Spleen (tissue), 11 donors: ENCODE results near the gene PRKAG1. TPM values are rescaled to one million over a fixed set of nuclear protein-coding genes. Genes with fewer than 3 reads are reported as not detected.

Source experiments
- DNase-seq: peaks from one replicate; pipeline ENCODE4 v3.0.0-alpha.2; 2020
- H3K27ac ChIP-seq, 8 donors: fragments of 200-600 bp; sonication (generic) in 7 of 8; 1 replicate in 4 of 8; 2 replicates in 4 of 8; pipeline versions ENCODE4 v1.5.0 to v1.8.0; 2016 to 2021; ENCODE audit warnings: inconsistent platforms in 4 of 8, mild to moderate bottlenecking in 4 of 8, moderate library complexity in 1 of 8
- H3K27me3 ChIP-seq, 7 donors: fragments of 200-600 bp; sonication (generic) in 6 of 7; replicated peaks in 1 of 7; 1 replicate in 4 of 7; 2 replicates in 3 of 7; pipeline versions ENCODE4 v1.5.0 to v1.8.0; 2016 to 2021; ENCODE audit warnings: inconsistent platforms in 3 of 7, mild to moderate bottlenecking in 1 of 7
- H3K36me3 ChIP-seq, 6 donors: fragments of 200-600 bp; sonication (generic) in 5 of 6; 1 replicate in 4 of 6; 2 replicates in 2 of 6; pipeline versions ENCODE4 v1.5.0 to v1.8.0; 2016 to 2021; ENCODE audit warnings: inconsistent platforms in 2 of 6
- H3K4me1 ChIP-seq, 6 donors: fragments of 200-600 bp; sonication (generic) in 5 of 6; 1 replicate in 3 of 6; 2 replicates in 3 of 6; pipeline versions ENCODE4 v1.5.0 to v1.8.0; 2016 to 2021; ENCODE audit warnings: inconsistent platforms in 3 of 6
- H3K4me3 ChIP-seq, 8 donors: fragments of 200-600 bp; sonication (generic) in 7 of 8; 1 replicate in 4 of 8; 2 replicates in 4 of 8; pipeline versions ENCODE4 v1.5.0 to v1.8.0; 2016 to 2021; ENCODE audit warnings: inconsistent platforms in 4 of 8, mild to moderate bottlenecking in 4 of 8, moderate library complexity in 2 of 8
- H3K9me3 ChIP-seq, 8 donors: fragments of 200-600 bp; sonication (generic) in 7 of 8; 1 replicate in 4 of 8; 2 replicates in 4 of 8; pipeline versions ENCODE4 v1.5.0 to v1.8.0; 2016 to 2021; ENCODE audit warnings: inconsistent platforms in 4 of 8
- POLR2A ChIP-seq, 3 donors: fragments of 450-650 bp; IDR thresholded peaks; one replicate each; pipeline ENCODE4 v1.5.1; 2017; ENCODE audit warnings: antibody characterized with exemption in 3 of 3, mild to moderate bottlenecking in 1 of 3
- POLR2AphosphoS5 ChIP-seq, 3 donors: sonication (generic); formaldehyde crosslinking; IDR thresholded peaks; one replicate each; pipeline ENCODE4 v1.5.1; 2017; ENCODE audit warnings: antibody characterized with exemption in 3 of 3
- WGBS, 5 donors: extraction: QIAGEN DNeasy Blood & Tissue Kit in 3 of 5; methylation state at CpG; one replicate each; pipeline versions ENCODE4 v1.1.5 to v1.1.7; 2013 to 2018; 5-methylcytosine and 5-hydroxymethylcytosine counted together
- intact Hi-C: fragments of 100-400 bp; cut with DNase I; formaldehyde crosslinking; loops from one replicate; pipeline ENCODE4 v1.15.0; 2023; ENCODE audit warnings: low total_unique reads
- polyA plus RNA-seq, 3 donors: library from polyadenylated mRNA; stranded (reverse); fragments of 200-250 nt; gene quantifications; one replicate each; pipeline ENCODE4 v1.2.1, GENCODE V29; 2013
- total RNA-seq, 7 donors: library from RNA; depleted of rRNA in 3 of 7; stranded (reverse); fragments of >200 nt in 3 of 7; fragmentation: NEBNext Ultra II Directional in 4 of 7; extraction: Animal tissue kit (Norgen Biotek cat#: 25700) in 4 of 7; gene quantifications; one replicate each; pipeline versions ENCODE4 v1.1.0 to v1.2.1, GENCODE V29; 2016 to 2021
- TF ChIP-seq, protein P1 (sequence below), 11 experiments: fragments of 200-600 bp in 7 of 11; fragments of 450-650 bp in 4 of 11; sonication (generic) in 4 of 11; IDR thresholded peaks in 8 of 11; conservative IDR thresholded peaks in 3 of 11; 1 replicate in 7 of 11; 2 replicates in 4 of 11; pipeline versions ENCODE4 v1.4.0 to v1.8.0; 2016 to 2021; ENCODE audit warnings: antibody characterized with exemption in 11 of 11, inconsistent platforms in 4 of 11, mild to moderate bottlenecking in 1 of 11
- donor health status: healthy with polysubstance abuse.
- donor health status: DM: no; HTN: no; CAD: no; lungs with moderate emphysema.
- donor health status: DM: no; HTN: no; CAD: no.
- donor health status: Bipolar disorder and iron deficiency.
- donor health status: healthy.
- donor health status: DM: no; HTN: no; CAD: no.
- donor health status: DM: yes; HTN: yes; CAD: no.

The PRKAG1 gene
- total and polyA plus RNA-seq, 10 donors: 34.1 to 47.2 (median 43.1) TPM

- 1 to 3% (median 2%) methylated on average over 35 to 48 of the region's 48 CpGs for WGBS, 5 donors
- Histone ChIP-seq H3K27ac (peak overlapping the region in 1 of 8 donors; percentile 8), H3K9me3 (no peaks in the 10 kb centered on the region), H3K4me3 (peak overlapping the region; percentile 39 to 70 (median 56)), H3K4me1 (peaks cover 29 to 58% (median 48%) of the 10 kb centered on the region in 6 donors), H3K27me3 (peaks cover 8 to 79% (median 54%) of the 10 kb centered on the region in 7 donors), H3K36me3 (peaks cover 0 to 38% (median 30%) of the 10 kb centered on the region in 6 donors)
- TF ChIP-seq POLR2AphosphoS5 (IDR thresholded peaks at IDR 0.05) (no peak), POLR2A (IDR thresholded peaks at IDR 0.05) (no peak)
- TF ChIP-seq, protein P1, sequence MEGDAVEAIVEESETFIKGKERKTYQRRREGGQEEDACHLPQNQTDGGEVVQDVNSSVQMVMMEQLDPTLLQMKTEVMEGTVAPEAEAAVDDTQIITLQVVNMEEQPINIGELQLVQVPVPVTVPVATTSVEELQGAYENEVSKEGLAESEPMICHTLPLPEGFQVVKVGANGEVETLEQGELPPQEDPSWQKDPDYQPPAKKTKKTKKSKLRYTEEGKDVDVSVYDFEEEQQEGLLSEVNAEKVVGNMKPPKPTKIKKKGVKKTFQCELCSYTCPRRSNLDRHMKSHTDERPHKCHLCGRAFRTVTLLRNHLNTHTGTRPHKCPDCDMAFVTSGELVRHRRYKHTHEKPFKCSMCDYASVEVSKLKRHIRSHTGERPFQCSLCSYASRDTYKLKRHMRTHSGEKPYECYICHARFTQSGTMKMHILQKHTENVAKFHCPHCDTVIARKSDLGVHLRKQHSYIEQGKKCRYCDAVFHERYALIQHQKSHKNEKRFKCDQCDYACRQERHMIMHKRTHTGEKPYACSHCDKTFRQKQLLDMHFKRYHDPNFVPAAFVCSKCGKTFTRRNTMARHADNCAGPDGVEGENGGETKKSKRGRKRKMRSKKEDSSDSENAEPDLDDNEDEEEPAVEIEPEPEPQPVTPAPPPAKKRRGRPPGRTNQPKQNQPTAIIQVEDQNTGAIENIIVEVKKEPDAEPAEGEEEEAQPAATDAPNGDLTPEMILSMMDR (IDR thresholded peaks at IDR 0.05 in 8 of 11, conservative IDR thresholded peaks at IDR 0.05 in 3 of 11): no peak
- intact Hi-C loops: no loop called here
- DNase-seq: peak; percentile 79
These were observed 19.9 kb downstream of the PRKAG1 start for GRCh38 chr12:48998497-48999353.

DNA sequence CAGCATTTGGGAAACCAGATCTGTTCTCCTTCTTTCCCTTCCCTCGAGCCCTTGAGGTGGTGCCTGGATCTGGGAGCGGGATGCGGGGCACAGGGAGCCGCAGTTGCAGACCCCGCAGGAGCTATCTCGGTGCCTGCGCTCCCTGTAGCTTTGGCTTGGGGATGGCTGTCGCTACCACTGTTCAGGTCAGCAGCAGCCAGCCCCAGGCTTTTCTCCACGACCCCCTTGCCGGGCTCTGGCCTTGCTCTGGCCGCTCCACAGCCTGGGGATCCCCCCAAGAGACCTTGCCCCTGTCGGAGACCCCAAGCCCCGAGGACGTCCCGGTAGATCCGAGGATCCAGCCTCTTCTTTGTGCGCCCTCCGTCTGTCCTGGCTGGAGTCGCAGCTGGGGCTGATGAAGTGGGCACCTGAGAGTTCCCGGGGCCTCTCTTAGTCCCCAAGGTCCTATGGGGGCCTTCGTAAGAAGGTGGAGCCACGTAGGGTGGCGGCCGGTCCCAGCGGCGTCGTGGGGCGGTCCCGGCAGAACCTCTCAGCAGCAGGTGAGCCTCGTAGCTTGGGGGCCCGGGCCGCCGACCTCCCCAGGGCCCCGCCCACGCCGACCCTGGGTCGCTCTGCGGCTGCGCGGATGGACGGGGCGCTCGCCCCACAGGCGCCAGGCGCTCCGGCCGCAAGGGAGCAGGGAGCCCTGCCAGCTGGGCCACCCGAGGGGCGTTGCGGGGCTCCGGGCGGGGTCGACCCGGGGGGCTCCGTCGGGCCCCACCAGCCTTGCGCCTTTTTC is 20.7 kb downstream of the PRKAG1 start:
- Histone ChIP-seq H3K9me3 (no peaks in the 10 kb centered on the region), H3K4me1 (peaks cover 29 to 58% (median 48%) of the 10 kb centered on the region in 6 donors), H3K27ac (peak overlapping the region in 1 of 8 donors; percentile 8), H3K4me3 (peak overlapping the region; percentile 39 to 70 (median 56)), H3K27me3 (peaks cover 8 to 87% (median 60%) of the 10 kb centered on the region in 7 donors), H3K36me3 (peaks cover 0 to 30% (median 22%) of the 10 kb centered on the region in 6 donors)
- DNase-seq: peak; percentile 84
- TF ChIP-seq POLR2AphosphoS5 (IDR thresholded peaks at IDR 0.05) (peak in 1 of 3 donors; percentile 38), POLR2A (IDR thresholded peaks at IDR 0.05) (no peak)
- TF ChIP-seq, protein P1 (IDR thresholded peaks at IDR 0.05 in 8 of 11, conservative IDR thresholded peaks at IDR 0.05 in 3 of 11): no peak
- WGBS, 5 donors: 2 to 8% (median 3%) methylated on average over 15 to 57 of the region's 57 CpGs
- intact Hi-C loops: no loop called here

DNA sequence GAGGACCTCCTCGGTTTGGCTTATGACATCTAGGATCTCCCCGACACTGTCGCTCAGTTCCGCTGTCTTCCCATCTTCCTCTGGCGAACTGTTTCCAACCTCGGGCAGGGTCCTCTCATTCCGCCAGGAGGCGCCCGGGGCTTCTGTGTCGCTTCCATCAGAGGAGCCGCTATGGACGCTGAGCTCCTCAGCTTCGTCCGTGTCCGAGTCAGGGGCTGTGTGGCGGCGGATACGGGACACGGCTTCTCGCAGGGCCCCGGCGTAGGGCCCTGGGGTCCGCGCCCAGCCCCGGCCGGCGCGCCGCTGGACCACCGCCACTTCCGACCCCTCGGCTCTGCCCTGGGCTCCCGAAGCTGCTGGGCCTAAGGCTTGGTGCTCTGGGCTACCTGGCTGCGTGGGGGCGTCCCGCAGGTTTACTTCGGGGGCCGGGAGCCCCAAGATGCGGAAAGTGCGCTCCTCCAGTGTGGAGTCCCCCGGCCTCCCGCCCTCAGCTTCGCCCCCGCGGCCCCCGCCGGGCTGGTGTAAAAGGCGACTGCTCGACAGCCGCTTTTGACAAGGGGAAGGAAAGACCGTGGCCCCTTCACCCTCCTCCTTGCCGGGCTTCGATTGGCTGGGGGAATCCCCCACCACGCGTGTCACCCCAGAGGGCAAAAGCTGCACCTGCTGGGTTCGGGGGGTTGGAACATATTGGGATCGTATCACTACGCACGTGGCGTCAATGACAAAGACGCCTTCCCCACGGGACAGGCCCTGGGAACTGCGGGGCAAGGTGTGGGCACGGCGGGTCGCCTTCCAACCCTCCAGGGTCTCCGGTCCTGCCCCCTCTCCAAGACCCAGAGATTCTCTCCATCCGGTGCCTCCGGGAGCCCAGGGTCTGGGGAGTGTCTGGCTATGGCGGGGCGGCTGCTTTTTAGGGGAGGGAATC is 21.5 kb downstream of the PRKAG1 start:
- WGBS, 5 donors: 3 to 6% (median 3%) methylated on average over 31 to 71 of the region's 71 CpGs
- Histone ChIP-seq H3K36me3 (peaks cover 0 to 22% (median 14%) of the 10 kb centered on the region in 6 donors), H3K9me3 (no peaks in the 10 kb centered on the region), H3K4me1 (peaks cover 29 to 58% (median 48%) of the 10 kb centered on the region in 6 donors), H3K4me3 (peak overlapping the region; percentile 1 to 70 (median 56)), H3K27me3 (peaks cover 8 to 94% (median 64%) of the 10 kb centered on the region in 7 donors), H3K27ac (peak overlapping the region in 1 of 8 donors; percentile 19)
- TF ChIP-seq POLR2AphosphoS5 (IDR thresholded peaks at IDR 0.05) (peak; percentile 18 to 54 (median 22)), POLR2A (IDR thresholded peaks at IDR 0.05) (no peak)
- TF ChIP-seq, protein P1 (IDR thresholded peaks at IDR 0.05 in 8 of 11, conservative IDR thresholded peaks at IDR 0.05 in 3 of 11): peak; percentile 43 to 86 (median 74)
- DNase-seq: peak; percentile 93
- intact Hi-C loops: no loop called here
